Stimulated activated CD8-positive, alpha-beta memory T cell treated with anti-CD3 and anti-CD28 coated beads, Interleukin-4, amount 100 ng/mL, for 24 hours (primary cell): ENCODE measurements around the gene ZNF391.
A peak's percentile ranks its signal among the peaks of the same experiment; 100 is the strongest.
"Not testable (repeated sequence)": the region's sequence is repeated elsewhere in the genome, so short reads cannot be mapped to it uniquely, and the experiment has no call there.

Experiments used
- DNase-seq: peaks from one replicate; pipeline ENCODE4 v3.0.0-alpha.2; 2020; ENCODE audit warnings: low read depth

Gene ZNF391

DNA sequence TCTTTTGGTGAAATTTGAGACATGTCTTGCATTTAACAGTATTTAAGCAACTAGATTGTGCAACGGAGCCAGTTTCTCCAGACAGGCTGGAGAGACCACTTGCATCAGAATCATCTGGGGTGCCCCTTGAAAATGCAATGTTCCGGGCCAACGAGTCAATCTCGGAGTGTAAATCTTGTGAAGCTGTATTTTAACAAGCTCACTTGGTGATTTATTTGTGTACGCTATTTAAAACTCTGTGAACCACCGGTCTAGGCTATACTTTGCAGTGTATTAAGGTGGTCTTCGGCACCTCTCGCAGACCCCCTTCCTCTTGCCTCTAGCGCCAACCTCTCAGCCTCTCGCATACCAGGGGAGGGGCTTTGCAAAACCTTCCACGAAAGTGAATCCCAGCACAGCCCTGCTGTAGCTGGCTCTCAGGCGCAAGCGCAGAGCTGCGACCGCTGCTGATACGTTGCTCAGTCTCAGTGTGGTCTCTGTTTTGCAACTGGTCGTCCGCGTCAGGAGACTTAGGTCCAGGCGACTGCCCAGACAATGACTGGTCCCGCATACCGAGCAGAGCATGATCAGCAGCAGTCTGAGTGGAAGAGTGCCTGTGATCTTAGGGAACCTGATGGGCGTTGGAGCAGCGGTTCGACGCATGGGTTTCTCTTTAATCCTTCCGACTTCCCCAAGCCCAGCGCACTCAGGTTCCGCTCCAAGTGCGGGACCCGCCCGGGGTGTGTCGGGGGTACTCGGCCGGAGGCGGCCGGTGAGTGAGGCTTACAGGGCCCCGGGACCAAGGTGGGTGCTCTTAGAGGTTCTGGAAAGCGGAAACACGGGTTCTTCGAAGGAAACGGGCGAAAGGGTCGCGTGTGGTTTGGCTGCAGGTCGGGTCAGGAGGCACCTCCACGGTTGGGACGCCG lies at the start of gene ZNF391:
ZNF391 (plus strand) TSS at position 467 of the 905 bp plus-strand sequence. CDS start 11,612 bp downstream, outside the sequence.
- peak; percentile 49 for DNase-seq

- no peak for DNase-seq
These were observed 35.7 kb upstream of the ZNF391 start for GRCh38 chr6:27352850-27353249.

DNA sequence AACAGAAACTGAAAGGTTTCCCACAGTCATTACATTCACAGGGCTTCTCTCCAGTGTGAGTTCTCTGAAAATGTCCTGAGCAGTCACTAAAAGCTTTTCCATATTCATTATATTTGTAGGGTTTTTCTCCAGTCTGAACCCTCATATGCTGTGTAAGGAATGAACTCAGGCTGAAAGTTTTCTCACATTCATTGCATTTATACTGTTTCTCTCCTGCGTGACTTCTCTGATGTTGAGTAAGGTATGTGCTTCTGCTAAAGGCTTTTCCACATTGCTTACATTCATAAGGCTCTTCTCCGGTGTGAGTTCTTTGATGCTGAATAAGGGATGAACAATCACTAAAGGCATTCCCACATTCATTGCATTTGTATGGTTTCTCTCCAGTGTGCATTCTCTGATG lies 29.8 kb upstream of the ZNF391 start:
- no peak for DNase-seq

- DNase-seq = no peak
These were observed 29.3 kb upstream of the ZNF391 start for GRCh38 chr6:27359231-27359630.

DNA sequence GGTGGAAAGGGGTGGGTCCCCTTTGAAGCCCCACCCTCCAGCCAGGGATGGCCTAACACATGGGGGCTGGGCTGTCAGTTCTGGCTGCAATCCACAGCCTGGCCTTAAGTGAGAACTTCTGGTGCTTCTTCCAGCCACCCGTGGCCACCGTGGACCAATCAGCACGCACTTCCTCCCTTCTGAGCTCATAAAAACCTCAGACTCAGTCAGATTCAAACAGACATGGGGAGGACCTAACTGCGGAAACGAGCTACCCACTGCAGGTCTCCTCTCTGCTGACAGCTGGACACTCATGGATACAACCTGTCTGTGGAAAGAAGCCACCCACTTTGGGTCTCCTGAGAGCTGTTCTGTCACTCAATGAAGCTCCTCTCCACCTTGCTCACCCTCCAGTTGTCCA lies 20.4 kb upstream of the ZNF391 start:
- no peak for DNase-seq

- no peak for DNase-seq
These were observed 18.2 kb upstream of the ZNF391 start for GRCh38 chr6:27370391-27370790.

DNA sequence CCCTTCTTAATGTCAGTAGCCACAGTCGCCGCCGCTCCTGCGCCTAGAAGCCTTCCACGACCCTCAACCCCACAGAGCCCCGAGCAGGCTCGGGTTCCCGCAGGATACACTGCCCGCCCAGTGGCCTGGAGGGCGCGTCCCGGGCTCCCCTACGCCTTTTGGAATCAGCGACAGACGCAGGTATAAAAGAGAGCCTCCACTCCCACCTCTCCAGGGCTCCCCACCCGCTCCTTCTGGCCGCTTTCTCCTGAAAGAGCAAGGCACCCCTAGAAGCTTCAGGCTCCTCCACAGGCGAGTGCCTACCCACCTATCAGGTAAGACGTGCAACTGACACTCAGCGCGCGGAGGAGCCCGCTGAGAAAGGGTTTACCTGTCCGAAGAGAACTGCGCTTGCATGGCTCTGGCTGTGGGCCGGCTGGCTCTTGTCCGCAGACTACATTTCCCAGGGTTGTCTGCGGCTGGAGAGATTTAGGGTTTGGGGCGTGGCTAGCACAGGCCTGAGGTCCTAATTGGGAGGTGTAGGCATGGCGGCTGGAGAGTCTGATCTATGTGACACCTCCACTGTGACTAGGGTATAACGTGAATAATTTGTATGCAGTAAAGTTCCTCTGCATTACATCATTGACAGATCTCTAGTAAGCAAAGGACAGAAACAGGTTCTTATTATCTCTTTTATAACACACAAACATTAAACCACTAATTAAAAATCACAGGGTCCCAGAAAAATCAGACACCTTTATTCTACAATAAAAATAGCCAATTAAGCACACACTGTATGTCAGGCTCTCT lies 13.5 kb upstream of the ZNF391 start:
- peak; percentile 51 for DNase-seq

- DNase-seq = no peak
These were observed 12.9 kb upstream of the ZNF391 start for GRCh38 chr6:27375613-27376079.

DNA sequence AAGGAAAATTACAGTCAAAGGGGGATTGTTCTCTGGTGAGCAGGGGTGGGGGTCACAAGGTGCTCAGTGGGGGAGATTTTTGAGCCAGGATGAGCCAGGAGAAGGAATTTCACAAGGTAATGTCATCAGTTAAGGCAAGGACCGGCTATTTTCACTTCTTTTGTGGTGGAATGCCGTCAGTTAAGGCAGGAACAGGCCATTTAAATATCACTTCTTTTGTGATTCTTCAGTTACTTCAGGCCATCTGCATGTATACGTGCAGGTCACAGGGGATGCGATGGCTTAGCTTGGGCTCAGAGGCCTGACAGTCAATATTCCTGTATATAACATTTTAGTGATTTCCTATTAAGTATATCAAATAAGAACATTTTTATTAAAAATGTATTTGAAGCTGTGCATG lies 10.2 kb upstream of the ZNF391 start:
- DNase-seq = not testable (repeated sequence)

GRCh38 chr6:27381001-27381400 lies 7.6 kb upstream of the ZNF391 start:
- not testable (repeated sequence) for DNase-seq

DNA sequence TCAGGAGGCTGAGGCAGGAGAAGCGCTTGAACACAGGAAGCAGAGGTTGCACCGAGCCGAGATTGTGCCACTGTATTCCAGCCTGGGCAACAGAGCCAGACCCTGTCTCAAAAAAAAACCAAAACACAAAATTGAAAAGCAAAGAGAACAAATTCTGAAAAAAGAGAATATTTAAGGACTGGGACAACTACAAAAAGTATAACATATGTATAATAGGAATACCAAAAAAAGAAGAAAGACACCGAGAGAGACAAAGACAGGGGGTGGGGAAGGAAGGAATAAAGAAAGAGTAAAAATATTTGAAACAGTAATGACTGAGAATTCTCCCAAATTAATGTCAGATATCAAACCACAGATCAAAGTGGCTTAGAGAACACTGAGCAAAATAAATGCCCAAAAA lies 5.5 kb upstream of the ZNF391 start:
- DNase-seq = no peak

- no peak for DNase-seq
These were observed 5.1 kb upstream of the ZNF391 start for GRCh38 chr6:27383481-27383880.

- no peak for DNase-seq
These were observed 4.1 kb downstream of the ZNF391 start for GRCh38 chr6:27392623-27393022.

- no peak for DNase-seq
These were observed 5.5 kb downstream of the ZNF391 start for GRCh38 chr6:27394073-27394472.

DNA sequence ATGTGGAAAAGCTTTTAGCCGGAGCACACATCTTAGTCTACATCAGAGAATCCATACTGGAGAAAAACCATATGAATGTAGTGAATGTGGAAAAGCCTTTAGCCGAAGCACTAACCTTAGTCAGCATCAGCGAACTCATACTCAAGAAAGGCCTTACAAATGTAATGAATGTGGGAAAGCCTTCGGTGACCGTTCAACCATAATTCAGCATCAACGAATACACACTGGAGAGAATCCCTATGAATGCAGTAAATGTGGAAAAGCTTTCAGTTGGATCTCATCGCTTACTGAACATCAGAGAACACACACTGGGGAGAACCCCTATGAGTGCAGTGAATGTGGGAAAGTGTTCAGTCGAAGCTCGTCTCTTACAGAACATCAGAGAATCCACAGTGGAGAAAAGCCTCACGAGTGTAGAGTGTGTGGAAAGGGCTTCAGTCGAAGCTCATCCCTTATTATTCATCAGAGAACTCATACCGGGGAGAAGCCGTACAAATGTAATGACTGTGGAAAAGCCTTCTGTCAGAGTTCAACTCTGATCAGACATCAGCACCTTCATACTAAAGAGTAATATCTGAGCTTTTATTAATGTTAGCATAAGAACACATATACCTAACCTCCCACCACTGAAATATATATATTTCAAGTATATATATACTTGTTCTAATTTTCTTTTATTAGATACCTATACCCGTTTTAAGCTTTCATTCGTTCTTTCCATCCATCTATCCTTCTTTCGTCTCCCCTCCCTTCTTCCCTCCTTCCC lies 12.5 kb downstream of the ZNF391 start:
- DNase-seq = no peak

GRCh38 chr6:27406085-27406484 lies 17.5 kb downstream of the ZNF391 start:
- DNase-seq = no peak

DNA sequence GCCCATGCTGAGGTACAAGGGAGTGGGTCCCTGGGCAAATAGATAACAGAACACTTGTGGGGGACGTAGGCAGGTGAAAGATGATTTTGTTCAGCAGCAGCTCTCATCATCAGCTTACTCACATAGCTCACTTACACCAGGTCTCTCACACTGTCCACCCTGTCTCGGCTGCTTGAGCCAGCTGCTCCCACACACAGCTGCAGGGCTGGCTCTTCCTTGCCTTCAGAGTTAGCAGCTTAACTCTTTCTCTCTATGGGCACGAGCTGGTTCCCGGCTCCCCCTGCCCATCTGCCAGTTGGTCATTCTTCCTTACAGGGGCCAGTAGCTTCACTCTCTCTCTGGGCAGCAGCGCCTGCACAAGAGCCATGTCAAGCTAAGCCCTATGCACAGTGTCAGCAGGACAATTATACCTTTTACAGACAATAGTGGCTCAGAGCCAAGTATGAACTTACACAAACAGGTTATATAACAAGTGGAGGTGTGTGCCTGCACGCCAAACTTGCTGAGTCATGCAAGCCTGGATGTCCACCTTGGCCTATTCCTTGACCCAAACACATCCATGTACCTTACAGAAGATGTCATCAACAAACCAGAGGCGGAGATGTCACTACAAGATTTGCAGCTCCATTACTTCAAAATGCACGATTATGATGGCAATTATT lies 18.7 kb downstream of the ZNF391 start:
- DNase-seq = no peak

DNA sequence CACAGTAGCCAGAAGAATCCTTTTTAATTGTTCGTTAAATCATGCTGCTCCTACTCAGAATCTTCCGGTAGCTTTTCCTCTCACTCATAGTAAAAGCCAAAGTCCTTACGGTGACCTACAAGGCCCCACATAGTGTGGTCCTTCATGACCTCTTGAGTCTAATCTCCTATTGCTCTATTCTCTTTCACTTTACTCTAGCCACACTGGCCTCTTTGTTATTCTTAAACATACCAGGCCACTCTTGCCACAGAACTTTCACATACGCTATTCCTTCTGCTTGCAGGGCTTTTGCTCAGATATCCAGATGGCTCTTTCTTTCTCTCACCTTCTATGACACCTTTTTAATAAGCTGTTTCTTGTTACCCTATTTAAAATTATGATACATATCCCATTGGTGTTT lies 25.7 kb downstream of the ZNF391 start:
- no peak for DNase-seq

DNA sequence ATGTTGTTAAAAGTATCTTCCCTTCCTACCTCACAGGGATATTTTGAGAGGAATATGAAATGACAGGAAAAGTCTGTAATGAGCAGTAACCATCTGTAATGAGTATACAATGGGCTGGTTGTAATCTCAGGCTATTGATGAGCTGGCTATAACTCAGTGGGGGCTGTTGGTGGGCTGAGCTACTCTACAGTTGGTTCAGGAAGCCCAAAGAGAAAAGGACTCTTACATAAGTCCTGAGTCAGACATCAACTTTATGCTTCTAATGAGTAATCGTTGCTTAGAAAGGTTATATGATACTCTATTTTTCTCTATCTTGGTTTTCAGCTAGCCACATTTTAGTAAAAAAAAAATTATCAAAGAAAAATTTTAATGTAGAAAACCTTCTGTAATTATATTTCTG lies 26.4 kb downstream of the ZNF391 start:
- no peak for DNase-seq

GRCh38 chr6:27415898-27416297 lies 27.3 kb downstream of the ZNF391 start:
- DNase-seq = no peak

GRCh38 chr6:27419363-27419762 lies 30.8 kb downstream of the ZNF391 start:
- no peak for DNase-seq
